Caco-2 (cell line): ENCODE measurements around the gene RABGEF1. TPM values are rescaled to one million over a fixed set of nuclear protein-coding genes. Genes with fewer than 3 reads are reported as not detected.
"Not testable (repeated sequence)": the region's sequence is repeated elsewhere in the genome, so short reads cannot be mapped to it uniquely, and the experiment has no call there.

Experiments used
- BruUV-seq: library from RNA; stranded (reverse); fragments of 400-500 nt; replicated peaks from 2 replicates; lab custom pipeline; 2021; lab: Mats Ljungman, UMichigan
- CTCF ChIA-PET: fragments of 300-600 bp; sonication (Branson Sonifier 250); formaldehyde crosslinking; loops from one replicate; lab custom pipeline; 2022; ENCODE audit warnings: antibody characterized with exemption; lab: Charles Lee
- POLR2A ChIA-PET: fragments of 300-600 bp; sonication (Branson Sonifier 250); formaldehyde crosslinking; loops from one replicate; lab custom pipeline; 2022; ENCODE audit warnings: antibody characterized with exemption; lab: Charles Lee
- DNase-seq, 2 experiments: peaks; one replicate each; pipeline versions ENCODE4 v3.0.0 to v3.0.0-alpha.2; 2020 to 2022
- H3K27me3 ChIP-seq: replicated peaks from 2 replicates; pipeline ENCODE4 v1.6.0; 2011; ENCODE audit warnings: low read length; ENCODE audit not compliant: control insufficient read depth, insufficient read depth
- H3K36me3 ChIP-seq: 2 replicates; pipeline ENCODE4 v1.5.1; 2011; ENCODE audit warnings: low read length; ENCODE audit not compliant: control insufficient read depth, insufficient read depth
- H3K4me1 ChIP-seq: fragments of 250-450 bp; sonication (Bioruptor Pico); 2 replicates; pipeline ENCODE4 v1.5.1; 2020; ENCODE audit warnings: mild to moderate bottlenecking
- H3K4me3 ChIP-seq: 2 replicates; pipeline ENCODE4 v1.5.1; 2011; ENCODE audit warnings: low read depth, mild to moderate bottlenecking, control low read depth, low read length
- H3K9me3 ChIP-seq: fragments of 250-450 bp; sonication (Bioruptor Pico); 2 replicates; pipeline ENCODE4 v1.5.1; 2020; ENCODE audit warnings: mild to moderate bottlenecking, moderate library complexity
- H3K27ac Mint-ChIP-seq: one replicate; pipeline ENCODE4 v1.8.0; 2022; ENCODE audit warnings: mixed read lengths; ENCODE audit not compliant: unreplicated experiment
- H3K27me3 Mint-ChIP-seq: one replicate; pipeline ENCODE4 v1.8.0; 2022; ENCODE audit warnings: mixed read lengths; ENCODE audit not compliant: insufficient read depth, unreplicated experiment
- H3K36me3 Mint-ChIP-seq: one replicate; pipeline ENCODE4 v1.8.0; 2022; ENCODE audit warnings: mild to moderate bottlenecking, mixed read lengths; ENCODE audit not compliant: insufficient read depth, unreplicated experiment
- H3K4me1 Mint-ChIP-seq: one replicate; pipeline ENCODE4 v1.8.0; 2022; ENCODE audit warnings: low read depth, mixed read lengths; ENCODE audit not compliant: unreplicated experiment
- H3K4me3 Mint-ChIP-seq: one replicate; pipeline ENCODE4 v1.8.0; 2022; ENCODE audit warnings: mild to moderate bottlenecking, moderate library complexity, mixed read lengths; ENCODE audit not compliant: unreplicated experiment
- H3K9me3 Mint-ChIP-seq: one replicate; pipeline ENCODE4 v1.8.0; 2022; ENCODE audit warnings: mixed read lengths; ENCODE audit not compliant: unreplicated experiment
- CTCF ChIP-seq, 2 experiments: fragments of 200-600 bp in 1 of 2; IDR thresholded peaks; 1 replicate in 1 of 2; 2 replicates in 1 of 2; pipeline versions ENCODE4 v1.5.1 to v1.8.0; 2011 to 2022; ENCODE audit warnings: antibody characterized with exemption in 1 of 2, control low read depth in 1 of 2, inconsistent platforms in 1 of 2, low read depth in 1 of 2, low read length in 1 of 2, mild to moderate bottlenecking in 1 of 2, moderate library complexity in 1 of 2; ENCODE audit not compliant: insufficient read depth in 1 of 2, severe bottlenecking in 1 of 2, unreplicated experiment in 1 of 2
- intact Hi-C: fragments of 100-400 bp; cut with micrococcal nuclease; formaldehyde crosslinking; loops from one replicate; pipeline ENCODE4 v1.10.0; 2022; ENCODE audit not compliant: unreplicated experiment
- total RNA-seq: library from RNA; stranded (reverse); gene quantifications from 2 replicates; pipeline ENCODE4 v1.2.3, GENCODE V29; 2022

The RABGEF1 gene
- total RNA-seq, 1 experiment from 2014 or later = 20.3 TPM

DNA sequence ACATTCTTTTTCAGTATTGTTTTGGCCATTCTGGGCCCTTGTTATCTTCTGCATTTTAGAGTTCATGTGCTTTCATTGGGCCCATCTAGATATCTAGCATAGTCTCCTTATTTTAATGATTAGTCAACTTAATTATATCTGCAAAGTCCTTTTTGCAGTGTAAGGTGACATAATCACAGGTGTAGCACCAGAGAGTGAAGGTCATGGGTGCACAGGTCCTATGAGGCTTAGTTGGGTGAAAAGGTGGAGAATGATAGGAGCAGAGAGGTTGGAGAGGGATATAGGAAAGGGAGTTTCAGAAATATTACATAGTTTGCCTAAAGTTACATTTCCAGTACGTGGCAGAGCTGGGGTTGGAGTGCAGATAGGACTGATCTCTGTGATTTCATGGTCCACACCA, 24.4 kb downstream of the RABGEF1 start:
- H3K9me3 ChIP-seq, intact Hi-C loops, CTCF ChIA-PET, POLR2A ChIA-PET, H3K27me3 Mint-ChIP-seq, BruUV-seq, DNase-seq, H3K4me3 ChIP-seq, H3K4me1 Mint-ChIP-seq, H3K36me3 ChIP-seq, H3K27me3 ChIP-seq, H3K4me3 Mint-ChIP-seq, H3K4me1 ChIP-seq, H3K27ac Mint-ChIP-seq: not testable (repeated sequence)
- H3K36me3 Mint-ChIP-seq = peaks cover 26% of the 10 kb centered on the region
- H3K9me3 Mint-ChIP-seq = peaks cover 10% of the 10 kb centered on the region

GRCh38 chr7:66765322-66766025, 24.9 kb downstream of the RABGEF1 start:
- Mint-ChIP-seq H3K36me3 (peaks cover 26% of the 10 kb centered on the region), H3K9me3 (peaks cover 10% of the 10 kb centered on the region)
- H3K4me1 ChIP-seq, H3K27me3 Mint-ChIP-seq, H3K27ac Mint-ChIP-seq, H3K4me3 Mint-ChIP-seq, H3K4me3 ChIP-seq, DNase-seq, H3K4me1 Mint-ChIP-seq, CTCF ChIA-PET, BruUV-seq, intact Hi-C loops, H3K9me3 ChIP-seq, H3K27me3 ChIP-seq, H3K36me3 ChIP-seq: not testable (repeated sequence)
- POLR2A ChIA-PET = interaction anchor here (0.6 kb wide), 1 partner anchor 39 kb away, joined by 6 read pairs; no protein-coding TSS in a partner anchor

DNA sequence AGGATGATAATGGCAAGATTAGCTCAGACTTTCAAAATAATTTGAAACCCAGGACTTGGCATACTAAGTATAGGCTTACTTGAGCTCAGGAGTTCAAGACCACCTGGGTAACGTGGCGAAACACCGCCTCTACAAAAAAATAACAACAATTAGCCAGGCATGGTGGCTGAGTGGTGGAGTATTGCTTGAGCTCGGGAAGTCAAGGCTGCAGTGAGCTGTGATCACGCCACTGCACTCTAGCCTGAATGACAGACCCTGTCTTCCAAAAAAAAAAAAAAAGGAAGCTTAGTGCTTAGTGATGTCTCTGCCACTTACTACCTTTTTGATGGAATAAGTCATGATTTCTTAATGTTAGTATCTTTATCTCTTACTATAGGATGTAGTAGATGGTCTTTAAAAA, 25.5 kb downstream of the RABGEF1 start:
- Mint-ChIP-seq H3K4me3 (no peak overlapping the region), H3K27ac (no peak overlapping the region), H3K36me3 (peaks cover 32% of the 10 kb centered on the region), H3K9me3 (peaks cover 10% of the 10 kb centered on the region), H3K4me1 (no peaks in the 10 kb centered on the region), H3K27me3 (no peaks in the 10 kb centered on the region)
- ChIA-PET POLR2A (interaction anchor here (0.5 to 0.6 kb wide), 2 partner anchors 38 to 204 kb away, joined by 3 to 6 read pairs; no protein-coding TSS in a partner anchor), CTCF (no interaction called here)
- no peak for DNase-seq
- intact Hi-C loops = no loop called here
- Histone ChIP-seq H3K4me1 (no peaks in the 10 kb centered on the region), H3K27me3 (no peaks in the 10 kb centered on the region), H3K9me3 (no peaks in the 10 kb centered on the region), H3K4me3 (no peak overlapping the region), H3K36me3 (no peaks in the 10 kb centered on the region)
- TF ChIP-seq CTCF (IDR thresholded peaks at IDR 0.05; ENCODE audit: insufficient read depth in 1 of 2, low read depth in 1 of 2, low read length in 1 of 2, severe bottlenecking in 1 of 2, unreplicated experiment in 1 of 2) = no peak
- no TSS peak for BruUV-seq

DNA sequence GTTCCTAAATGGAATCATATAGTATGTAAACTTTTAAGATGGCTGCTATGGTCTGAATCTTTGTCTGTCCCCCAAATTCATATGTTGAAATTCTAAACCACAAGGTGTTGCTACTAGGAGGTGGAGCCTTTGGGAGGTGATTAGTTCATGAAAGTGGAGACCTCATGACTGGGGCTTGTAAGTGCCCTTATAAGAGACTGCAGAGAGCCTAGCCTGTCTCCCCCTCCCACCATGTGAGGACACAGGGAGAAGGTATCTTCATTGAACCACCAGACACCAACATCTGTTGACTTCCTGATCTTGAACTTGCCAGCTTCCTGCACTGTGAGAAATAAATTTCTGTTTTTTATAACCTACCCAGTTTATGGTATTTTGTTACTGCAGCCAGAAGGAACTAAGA, 27.0 kb downstream of the RABGEF1 start:
- H3K4me3 ChIP-seq, H3K9me3 ChIP-seq, BruUV-seq, DNase-seq, POLR2A ChIA-PET, H3K4me1 Mint-ChIP-seq, H3K4me3 Mint-ChIP-seq, H3K4me1 ChIP-seq, H3K27ac Mint-ChIP-seq, intact Hi-C loops, CTCF ChIA-PET, H3K27me3 ChIP-seq, H3K27me3 Mint-ChIP-seq, H3K36me3 ChIP-seq: not testable (repeated sequence)
- Mint-ChIP-seq H3K36me3 (peaks cover 24% of the 10 kb centered on the region), H3K9me3 (peaks cover 10% of the 10 kb centered on the region)
